HepG2 (cell line): ENCODE data around the gene RDH14. TPM values are rescaled to one million over a fixed set of nuclear protein-coding genes. Genes with fewer than 3 reads are reported as not detected.

Source experiments
- ATAC-seq: fragments of 200-7000 bp; cut with Tn5 transposase; 3 replicates; pipeline ENCODE4 v1.9.1; 2020; ENCODE audit warnings: mild to moderate bottlenecking, moderate library complexity
- BruUV-seq: library from RNA; stranded (reverse); fragments of 400-500 nt; replicated peaks from 2 replicates; lab custom pipeline; 2021; lab: Mats Ljungman, UMichigan
- CTCF ChIA-PET: fragments of 300-600 bp; formaldehyde crosslinking; extraction: SDS; loops from one replicate; lab custom pipeline; 2021; ENCODE audit warnings: low total read pairs, inconsistent platforms, low intra/inter-chr PET ratio; lab: Yijun Ruan, JAX
- POLR2A ChIA-PET: fragments of 350-600 bp; sonication (Branson Sonifier 250); formaldehyde crosslinking; loops from one replicate; lab custom pipeline; 2020; ENCODE audit warnings: antibody characterized with exemption, inconsistent platforms; lab: Yijun Ruan, JAX
- DNase-seq: peaks from one replicate; pipeline ENCODE4 v3.0.0-alpha.2; 2015; ENCODE audit warnings: low spot score
- FAIRE-seq: peaks from 3 replicates; lab custom pipeline; 2011; peaks lifted over from hg19 to GRCh38; lab: Jason Lieb, UNC
- H2AFZ ChIP-seq: one replicate; pipeline ENCODE4 v1.6.1; 2011; ENCODE audit warnings: low read length, inconsistent platforms
- H3K27ac ChIP-seq: fragments of 300-600 bp; 3 replicates; pipeline ENCODE4 v1.8.0; 2011; ENCODE audit warnings: mixed run types, mild to moderate bottlenecking, mixed read lengths, low read length, inconsistent platforms; ENCODE audit not compliant: insufficient read depth; ENCODE audit errors: extremely low read length
- H3K27me3 ChIP-seq, 2 experiments: fragments of 200-600 bp in 1 of 2; 2 replicates in 1 of 2; 3 replicates in 1 of 2; pipeline versions ENCODE4 v1.6.0 to v1.8.0; 2011; ENCODE audit warnings: low read length in 2 of 2, mild to moderate bottlenecking in 2 of 2, moderate library complexity in 2 of 2, inconsistent platforms in 1 of 2; ENCODE audit not compliant: insufficient read depth in 2 of 2, control insufficient read depth in 1 of 2
- H3K36me3 ChIP-seq, 2 experiments: fragments of 200-600 bp in 1 of 2; replicated peaks in 1 of 2; 2 replicates in 1 of 2; 3 replicates in 1 of 2; pipeline versions ENCODE4 v1.5.1 to v1.8.0; 2011; ENCODE audit warnings: low read length in 2 of 2, inconsistent platforms in 1 of 2; ENCODE audit not compliant: insufficient read depth in 2 of 2, control insufficient read depth in 1 of 2
- H3K4me1 ChIP-seq: 2 replicates; pipeline ENCODE4 v1.5.1; 2012; ENCODE audit warnings: low read length, inconsistent platforms; ENCODE audit not compliant: insufficient read depth
- H3K4me2 ChIP-seq: 2 replicates; pipeline ENCODE4 v1.6.0; 2011; ENCODE audit warnings: low read depth, low read length, inconsistent platforms
- H3K4me3 ChIP-seq, 3 experiments: fragments of 200-600 bp in 1 of 3; sonication (generic), shearing (Covaris generic) in 1 of 3; replicated peaks in 1 of 3; 2 replicates each; pipeline ENCODE4 v1.5.1; 2011 to 2016; ENCODE audit warnings: low read length in 3 of 3, inconsistent platforms in 2 of 3, low read depth in 2 of 3, mild to moderate bottlenecking in 2 of 3, control low read depth in 1 of 3, mixed read lengths in 1 of 3; ENCODE audit not compliant: insufficient read depth in 1 of 3
- H3K79me2 ChIP-seq: one replicate; pipeline ENCODE4 v1.6.1; 2011; ENCODE audit warnings: low read length, inconsistent platforms; ENCODE audit not compliant: insufficient read depth
- H3K9ac ChIP-seq: 2 replicates; pipeline ENCODE4 v1.6.0; 2011; ENCODE audit warnings: mild to moderate bottlenecking, low read depth, low read length, inconsistent platforms; ENCODE audit not compliant: insufficient read depth
- H3K9me3 ChIP-seq: 2 replicates; pipeline ENCODE4 v1.5.1; 2012; ENCODE audit warnings: mild to moderate bottlenecking, low read length
- H4K20me1 ChIP-seq: 2 replicates; pipeline ENCODE4 v1.6.0; 2011; ENCODE audit warnings: inconsistent platforms, mild to moderate bottlenecking, low read length, moderate library complexity; ENCODE audit not compliant: insufficient read depth
- HNF4G ChIP-seq, 2 experiments: sonication (generic) in 1 of 2; formaldehyde crosslinking in 1 of 2; IDR thresholded peaks; 2 replicates each; pipeline versions ENCODE4 v1.4.0 to v1.6.1; 2011 to 2020; ENCODE audit warnings: borderline replicate concordance in 2 of 2, low read depth in 2 of 2, mild to moderate bottlenecking in 2 of 2, low read length in 1 of 2, missing genetic modification reagents in 1 of 2, moderate library complexity in 1 of 2
- MTF1 ChIP-seq: sonication (generic); formaldehyde crosslinking; IDR thresholded peaks from 2 replicates; pipeline ENCODE4 v1.5.0; 2020; ENCODE audit warnings: missing genetic modification reagents
- ZKSCAN8 ChIP-seq: IDR thresholded peaks from 2 replicates; pipeline ENCODE4 v1.6.1; 2016; ENCODE audit warnings: borderline replicate concordance, missing genetic modification reagents, missing compliant biosample characterization
- ZNF354B ChIP-seq: sonication (generic); formaldehyde crosslinking; IDR thresholded peaks from 2 replicates; pipeline ENCODE4 v1.8.0; 2022; ENCODE audit warnings: mild to moderate bottlenecking, missing genetic modification reagents
- ZNF879 ChIP-seq: sonication (generic); formaldehyde crosslinking; IDR thresholded peaks from 2 replicates; pipeline ENCODE4 v1.8.1; 2023; ENCODE audit warnings: missing genetic modification reagents
- WGBS: methylation state at CpG from one replicate; pipeline ENCODE4 v1.1.6; 2017; ENCODE audit warnings: low lambda C conversion rate; 5-methylcytosine and 5-hydroxymethylcytosine counted together
- in situ Hi-C: cut with HindIII; loops from 2 replicates; pipeline ENCODE4 v1.10.0; 2017; ENCODE audit warnings: low pct_unique_long_range_greater_than_20kb; ENCODE audit not compliant: extremely low pct_ligation_motif_present
- intact Hi-C: fragments of 100-400 bp; cut with micrococcal nuclease; formaldehyde crosslinking; loops from one replicate; pipeline ENCODE4 v1.10.0; 2022; ENCODE audit not compliant: unreplicated experiment
- polyA plus RNA-seq, 8 experiments: library from polyadenylated mRNA; depleted of rRNA in 3 of 8; stranded (reverse) in 7 of 8; unstranded in 1 of 8; fragments of >200 nt; fragmentation: Illumina TruSeq in 4 of 8; extraction: Trizol in 4 of 8; gene quantifications; 2 replicates each; pipeline versions ENCODE4 v1.2.1 to v1.2.3, GENCODE V29; 2011 to 2016; ENCODE audit warnings: low read depth in 4 of 8, missing spikeins in 1 of 8, mixed read lengths in 1 of 8; ENCODE audit not compliant: insufficient read depth in 1 of 8
- total RNA-seq, 5 experiments: library from RNA; depleted of rRNA; stranded (reverse); fragments of >200 nt; fragmentation: Illumina TruSeq; extraction: Trizol; gene quantifications; 2 replicates each; pipeline ENCODE4 v1.2.3, GENCODE V29; 2016; ENCODE audit warnings: low read depth in 1 of 5
- TF ChIP-seq, protein P1 (sequence below): sonication (generic); formaldehyde crosslinking; conservative IDR thresholded peaks from 2 replicates; pipeline ENCODE4 v1.4.0; 2020; ENCODE audit warnings: missing genetic modification reagents
- TF ChIP-seq, protein P2 (sequence below), 2 experiments: sonication (generic) in 1 of 2; formaldehyde crosslinking in 1 of 2; IDR thresholded peaks; 2 replicates each; pipeline versions ENCODE4 v1.5.1 to v1.6.1; 2011 to 2020; ENCODE audit warnings: borderline replicate concordance in 1 of 2, low read depth in 1 of 2, low read length in 1 of 2, mild to moderate bottlenecking in 1 of 2, missing genetic modification reagents in 1 of 2, moderate library complexity in 1 of 2

Gene RDH14
- total and polyA plus RNA-seq, 2 of the 13 experiments (the other 11 are each of a cell fraction or from before 2014, with no cell fraction given): 27.4 to 39.9 TPM

DNA sequence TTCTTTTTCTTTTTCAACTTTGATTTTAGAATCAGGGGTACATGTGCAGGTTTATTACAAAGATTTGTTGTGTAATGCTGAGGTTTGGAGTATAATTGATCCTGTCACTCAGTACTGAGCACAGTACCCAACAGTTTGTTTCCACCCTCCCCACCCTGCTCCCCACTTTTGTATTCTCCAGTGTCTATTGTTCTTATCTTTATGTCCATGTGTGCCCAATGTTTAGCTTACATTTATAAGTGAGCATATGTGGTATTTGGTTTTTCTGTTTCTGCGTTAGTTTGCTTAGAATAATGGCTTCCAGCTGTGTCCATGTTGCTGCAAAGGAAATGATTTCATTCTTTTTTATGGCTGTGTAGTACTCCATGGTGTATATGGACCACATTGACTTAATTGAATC lies 43.1 kb downstream of the RDH14 start:
- no peaks in the 10 kb centered on the region for H3K36me3 ChIP-seq
- H3K9ac ChIP-seq: no peak overlapping the region
- FAIRE-seq (no peak), ATAC-seq (no peak), DNase-seq (no peak)
- H3K9me3 ChIP-seq: no peaks in the 10 kb centered on the region
- no peaks in the 10 kb centered on the region for H3K79me2 ChIP-seq
- intact Hi-C loops: no loop called here
- peaks cover 1 to 5% of the 10 kb centered on the region in 2 experiments; a peak in 3 of 5 replicates for H3K27me3 ChIP-seq
- H4K20me1 ChIP-seq: no peaks in the 10 kb centered on the region
- TF ChIP-seq, protein P1, sequence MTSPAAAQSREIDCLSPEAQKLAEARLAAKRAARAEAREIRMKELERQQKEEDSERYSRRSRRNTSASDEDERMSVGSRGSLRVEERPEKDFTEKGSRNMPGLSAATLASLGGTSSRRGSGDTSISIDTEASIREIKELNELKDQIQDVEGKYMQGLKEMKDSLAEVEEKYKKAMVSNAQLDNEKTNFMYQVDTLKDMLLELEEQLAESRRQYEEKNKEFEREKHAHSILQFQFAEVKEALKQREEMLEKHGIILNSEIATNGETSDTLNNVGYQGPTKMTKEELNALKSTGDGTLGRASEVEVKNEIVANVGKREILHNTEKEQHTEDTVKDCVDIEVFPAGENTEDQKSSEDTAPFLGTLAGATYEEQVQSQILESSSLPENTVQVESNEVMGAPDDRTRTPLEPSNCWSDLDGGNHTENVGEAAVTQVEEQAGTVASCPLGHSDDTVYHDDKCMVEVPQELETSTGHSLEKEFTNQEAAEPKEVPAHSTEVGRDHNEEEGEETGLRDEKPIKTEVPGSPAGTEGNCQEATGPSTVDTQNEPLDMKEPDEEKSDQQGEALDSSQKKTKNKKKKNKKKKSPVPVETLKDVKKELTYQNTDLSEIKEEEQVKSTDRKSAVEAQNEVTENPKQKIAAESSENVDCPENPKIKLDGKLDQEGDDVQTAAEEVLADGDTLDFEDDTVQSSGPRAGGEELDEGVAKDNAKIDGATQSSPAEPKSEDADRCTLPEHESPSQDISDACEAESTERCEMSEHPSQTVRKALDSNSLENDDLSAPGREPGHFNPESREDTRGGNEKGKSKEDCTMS (CRISPR knock-in tag): no peak
- TF ChIP-seq HNF4G (IDR thresholded peaks at IDR 0.05; ENCODE audit: borderline replicate concordance, low read depth, low read length) (no peak), HNF4G (CRISPR knock-in tag; IDR thresholded peaks at IDR 0.05; ENCODE audit: borderline replicate concordance, low read depth) (no peak), MTF1 (CRISPR knock-in tag) (no peak), ZKSCAN8 (CRISPR knock-in tag) (no peak), ZNF879 (CRISPR knock-in tag) (no peak), ZNF354B (CRISPR knock-in tag) (no peak)
- TF ChIP-seq, protein P2, sequence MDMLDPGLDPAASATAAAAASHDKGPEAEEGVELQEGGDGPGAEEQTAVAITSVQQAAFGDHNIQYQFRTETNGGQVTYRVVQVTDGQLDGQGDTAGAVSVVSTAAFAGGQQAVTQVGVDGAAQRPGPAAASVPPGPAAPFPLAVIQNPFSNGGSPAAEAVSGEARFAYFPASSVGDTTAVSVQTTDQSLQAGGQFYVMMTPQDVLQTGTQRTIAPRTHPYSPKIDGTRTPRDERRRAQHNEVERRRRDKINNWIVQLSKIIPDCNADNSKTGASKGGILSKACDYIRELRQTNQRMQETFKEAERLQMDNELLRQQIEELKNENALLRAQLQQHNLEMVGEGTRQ (IDR thresholded peaks at IDR 0.05; ENCODE audit: low read depth, low read length): no peak
- TF ChIP-seq, protein P2 (CRISPR knock-in tag; IDR thresholded peaks at IDR 0.05; ENCODE audit: borderline replicate concordance): no peak
- H3K4me3 ChIP-seq: no peak overlapping the region
- BruUV-seq: no TSS peak
- CTCF ChIA-PET: no interaction called here
- H3K4me2 ChIP-seq: no peak overlapping the region
- no peak overlapping the region for H2AFZ ChIP-seq
- no peaks in the 10 kb centered on the region for H3K4me1 ChIP-seq
- 27% methylated on average over 1 of the region's 1 CpG for WGBS
- in situ Hi-C loops: no loop called here
- POLR2A ChIA-PET: interaction anchor here (0.8 kb wide), 1 partner anchor 42 kb away, joined by 3 read pairs; no protein-coding TSS in a partner anchor
- H3K27ac ChIP-seq: no peak overlapping the region
